GM21423 (cell line): Measurements from ENCODE around the gene POU2F1.

ENCODE experiments used
- ATAC-seq: cut with Tn5 transposase; IDR thresholded peaks from one replicate; pipeline ENCODE4 v1.9.1; 2021; ENCODE audit warnings: mild to moderate bottlenecking, moderate library complexity; ENCODE audit not compliant: unreplicated experiment

Gene POU2F1

DNA sequence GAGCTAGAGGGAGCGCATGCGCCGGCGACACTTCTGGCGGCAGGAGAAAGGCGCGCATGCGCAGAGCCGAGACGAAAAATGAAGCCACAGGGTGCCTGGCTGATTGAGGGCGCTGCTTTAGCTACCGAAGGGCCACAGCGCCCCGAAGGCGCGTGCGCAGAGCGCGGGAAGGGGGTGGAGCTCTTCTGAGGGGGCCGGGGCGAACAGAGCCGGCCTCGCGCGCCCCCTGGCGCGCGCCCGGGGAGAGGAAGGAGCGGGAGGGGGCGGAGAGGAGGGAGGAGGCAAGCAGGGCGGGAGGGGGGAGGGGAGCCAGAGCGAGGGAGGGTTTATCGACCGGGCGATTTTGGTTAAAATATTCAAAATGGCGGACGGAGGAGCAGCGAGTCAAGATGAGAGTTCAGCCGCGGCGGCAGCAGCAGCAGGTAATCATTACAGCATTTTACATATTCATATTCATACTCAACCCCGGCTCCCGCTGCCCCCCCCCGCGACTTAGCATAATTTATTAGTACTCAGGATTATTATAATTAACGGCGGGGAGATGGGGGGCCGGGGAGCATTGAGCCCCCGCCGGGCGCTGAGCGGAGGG lies at the start of gene POU2F1:
Gene POU2F1 (plus strand): TSS at position 350 of the 589 bp plus-strand sequence. CDS start 12 bp downstream, at position 362.
- ATAC-seq: peak; percentile 60

DNA sequence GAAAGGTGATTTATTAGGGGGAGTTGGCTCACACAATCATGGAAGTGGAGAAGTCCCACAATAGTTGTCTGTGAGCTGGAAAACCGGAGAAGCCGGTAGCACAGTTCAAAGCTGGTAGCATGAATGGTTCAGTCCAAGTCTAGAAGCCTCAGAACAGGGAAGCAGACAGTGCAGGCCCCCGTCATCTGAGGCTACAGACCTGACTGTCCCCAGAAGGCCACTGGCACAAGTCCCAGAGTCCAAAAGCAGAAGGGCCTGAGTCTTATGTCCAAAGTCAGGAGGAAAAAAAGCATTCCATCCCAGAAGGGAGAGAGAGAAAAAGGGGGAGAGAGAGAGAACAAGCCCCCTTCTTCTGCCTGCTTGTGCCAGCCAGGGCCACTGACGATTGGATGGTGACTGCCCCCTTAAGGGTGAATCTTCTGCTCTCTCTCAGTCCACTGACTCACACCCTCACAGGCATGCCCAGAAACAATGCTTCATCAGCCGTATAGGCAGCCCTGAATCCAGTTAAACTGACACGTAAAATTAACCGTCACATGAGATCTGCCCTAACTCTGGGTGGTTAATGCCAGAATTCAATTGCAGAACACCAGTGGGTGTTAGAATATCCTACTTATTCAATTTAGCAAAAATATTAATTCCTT lies 49.3 kb upstream of the POU2F1 start:
- no peak for ATAC-seq

DNA sequence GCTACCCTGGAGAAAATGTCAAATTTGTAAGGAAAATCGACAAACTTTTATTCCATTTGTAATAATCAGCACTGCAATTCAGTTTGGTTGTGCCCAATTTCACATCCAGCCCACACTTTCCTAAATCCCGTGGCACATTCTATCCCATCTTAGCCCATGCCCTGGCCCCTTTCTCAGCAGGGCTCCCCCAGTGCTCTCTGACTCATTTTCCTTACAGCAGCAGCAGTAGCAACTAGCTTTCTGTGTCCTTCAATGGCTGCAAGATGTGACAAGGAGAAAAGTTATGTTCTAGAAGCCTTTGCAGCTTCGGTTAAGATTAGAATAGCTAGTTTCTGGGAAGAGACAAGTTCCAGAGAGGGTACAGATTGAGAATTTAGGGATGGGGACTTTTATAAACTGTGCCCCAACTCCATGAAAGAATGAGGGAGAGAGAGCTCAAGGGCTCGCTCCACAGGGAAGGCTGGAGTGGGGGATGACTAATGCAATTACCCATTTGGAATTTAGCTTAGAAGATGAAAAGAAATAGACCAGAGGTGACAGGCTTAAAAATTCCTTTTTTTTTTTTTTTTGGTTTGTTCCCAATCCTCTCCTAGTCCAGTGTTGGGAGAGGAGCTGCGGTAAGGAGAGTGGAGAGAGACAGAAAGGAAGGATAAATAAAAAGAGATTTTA lies 47.0 kb upstream of the POU2F1 start:
- ATAC-seq: no peak

- ATAC-seq: no peak
Measured at GRCh38 chr1:167175901-167176300, 44.8 kb upstream of the POU2F1 start.

GRCh38 chr1:167178831-167179230 lies 41.9 kb upstream of the POU2F1 start:
- ATAC-seq: no peak

- no peak for ATAC-seq
Measured at GRCh38 chr1:167182571-167183320, 37.9 kb upstream of the POU2F1 start.

DNA sequence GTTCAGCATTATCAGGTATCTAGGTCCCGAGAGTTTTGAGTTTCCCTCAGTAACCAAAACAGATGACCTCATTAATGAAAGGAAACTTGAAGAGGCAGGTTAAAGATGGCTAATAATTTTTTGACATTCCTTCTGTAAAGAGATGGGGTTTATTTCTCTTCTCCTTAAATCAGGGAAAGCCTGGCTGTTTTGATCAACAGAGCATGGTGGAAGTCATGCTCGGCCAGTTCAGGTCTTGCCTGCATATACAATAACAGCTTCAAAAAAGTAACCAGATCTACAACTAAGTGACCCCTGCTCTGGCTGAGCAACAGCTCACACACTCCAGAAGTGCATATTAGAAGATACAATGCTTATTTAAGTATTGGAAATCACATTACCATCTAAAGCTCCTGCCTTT lies 36.6 kb upstream of the POU2F1 start:
- no peak for ATAC-seq

GRCh38 chr1:167185062-167185461 lies 35.6 kb upstream of the POU2F1 start:
- no peak for ATAC-seq

- ATAC-seq: no peak
Measured at GRCh38 chr1:167185974-167186657, 34.6 kb upstream of the POU2F1 start.

DNA sequence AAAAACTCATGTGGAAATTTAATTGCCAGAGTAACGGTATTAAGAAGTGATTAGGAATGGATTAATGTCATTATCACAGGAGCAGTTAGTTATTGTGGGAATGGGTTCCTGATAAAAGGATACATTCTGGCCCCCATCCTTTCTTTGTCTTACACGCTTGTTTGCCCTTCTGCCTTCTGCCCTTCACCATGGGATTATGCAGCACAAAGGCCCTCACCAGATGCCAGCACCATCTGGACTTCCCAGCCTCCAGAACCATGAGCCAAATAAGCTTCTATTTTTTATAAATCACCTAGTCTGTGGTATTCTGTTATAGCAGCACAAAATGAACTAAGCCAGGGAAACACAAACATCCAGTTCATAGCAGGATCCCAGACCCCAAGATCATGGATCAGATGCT lies 33.9 kb upstream of the POU2F1 start:
- no peak for ATAC-seq

DNA sequence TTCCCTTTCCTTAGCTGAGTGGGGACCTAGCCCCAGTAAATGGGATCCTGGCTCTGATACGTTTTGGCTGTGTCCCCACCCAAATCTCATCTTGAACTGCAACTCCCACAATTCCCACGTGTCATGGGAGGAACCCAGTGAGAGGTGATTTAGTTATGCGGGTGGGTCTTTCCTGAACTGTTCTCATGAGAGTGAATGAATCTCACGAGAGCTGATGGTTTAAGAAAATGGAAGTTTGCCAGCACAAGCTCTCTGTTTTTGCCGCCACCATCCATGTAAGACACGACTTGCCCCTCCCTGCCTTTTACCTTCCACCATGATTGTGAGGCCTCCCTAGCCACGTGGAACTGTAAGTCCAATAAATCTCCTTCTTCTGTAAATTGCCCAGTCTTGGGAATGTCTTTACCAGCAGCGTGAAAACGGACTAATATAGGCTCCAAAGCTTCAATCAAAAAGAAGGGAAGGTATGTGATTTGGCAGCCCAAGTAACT lies 29.9 kb upstream of the POU2F1 start:
- ATAC-seq: no peak

- no peak for ATAC-seq
Measured at GRCh38 chr1:167191958-167192357, 28.7 kb upstream of the POU2F1 start.

DNA sequence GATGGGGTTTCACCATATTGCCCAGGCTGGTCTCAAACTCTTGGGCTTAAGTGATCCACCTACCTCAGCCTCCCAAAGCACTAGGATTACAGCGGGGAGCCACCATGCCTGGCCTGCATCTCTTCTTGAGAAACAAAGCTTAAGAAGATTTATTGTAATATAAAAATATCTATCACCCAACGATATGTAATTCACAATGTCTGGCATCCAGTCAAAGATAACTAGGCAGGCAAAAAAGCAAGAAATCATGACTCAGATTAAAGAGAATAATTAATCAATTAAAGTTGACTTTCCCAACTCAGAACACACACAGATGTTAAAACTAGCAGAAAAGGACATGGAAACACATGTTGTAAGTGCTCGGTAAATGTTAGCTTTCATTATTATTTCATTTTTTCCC lies 26.5 kb upstream of the POU2F1 start:
- no peak for ATAC-seq

GRCh38 chr1:167196166-167196565 lies 24.5 kb upstream of the POU2F1 start:
- no peak for ATAC-seq

DNA sequence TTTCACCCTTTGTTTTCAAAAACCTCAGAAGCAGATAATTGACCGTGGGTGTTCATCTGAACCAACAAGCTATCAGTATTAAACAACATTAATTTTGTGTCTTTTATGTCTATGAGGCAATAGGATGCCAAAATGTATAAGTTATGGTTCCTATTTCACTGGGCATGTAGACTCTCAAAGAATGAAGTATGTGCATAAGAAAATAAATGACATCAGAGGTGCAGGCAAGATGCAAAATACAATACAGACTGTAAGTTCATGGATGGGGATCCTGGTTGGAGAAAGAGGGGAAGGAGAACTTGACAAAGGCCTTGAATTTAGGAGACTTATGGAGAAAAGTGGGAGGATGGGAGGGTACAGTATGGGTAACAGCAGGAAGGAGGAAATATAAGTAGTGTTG lies 23.4 kb upstream of the POU2F1 start:
- no peak for ATAC-seq

- ATAC-seq: no peak
Measured at GRCh38 chr1:167197692-167198091, 23.0 kb upstream of the POU2F1 start.

DNA sequence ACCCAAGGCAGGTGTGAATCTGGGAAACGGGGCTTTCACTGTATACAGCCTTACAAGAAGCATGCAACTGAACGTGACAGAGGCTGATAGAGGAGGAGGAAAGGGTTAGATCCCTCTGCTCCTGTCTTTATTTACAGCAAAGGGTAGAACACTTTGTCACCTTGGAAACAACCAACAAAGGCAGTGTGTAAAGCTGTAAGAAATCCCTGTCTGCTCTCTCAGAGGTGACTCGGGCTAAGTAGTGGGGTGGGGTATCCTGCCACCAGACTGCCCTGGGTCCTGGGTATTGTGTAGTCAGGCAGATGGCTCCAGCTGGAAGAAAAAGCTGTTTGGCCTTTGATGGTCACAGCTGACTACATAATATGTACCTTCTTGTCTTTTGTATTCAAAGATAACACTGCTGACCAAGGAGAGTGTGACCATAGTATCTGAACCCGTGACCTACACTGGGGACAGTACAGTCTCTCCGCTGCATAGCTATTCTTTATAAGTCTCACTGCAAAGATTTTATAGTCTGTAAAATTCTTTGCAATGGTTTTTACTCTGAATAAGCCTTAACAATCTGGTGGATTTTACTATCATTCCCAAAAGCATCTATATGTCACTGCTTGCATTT lies 22.1 kb upstream of the POU2F1 start:
- no peak for ATAC-seq

DNA sequence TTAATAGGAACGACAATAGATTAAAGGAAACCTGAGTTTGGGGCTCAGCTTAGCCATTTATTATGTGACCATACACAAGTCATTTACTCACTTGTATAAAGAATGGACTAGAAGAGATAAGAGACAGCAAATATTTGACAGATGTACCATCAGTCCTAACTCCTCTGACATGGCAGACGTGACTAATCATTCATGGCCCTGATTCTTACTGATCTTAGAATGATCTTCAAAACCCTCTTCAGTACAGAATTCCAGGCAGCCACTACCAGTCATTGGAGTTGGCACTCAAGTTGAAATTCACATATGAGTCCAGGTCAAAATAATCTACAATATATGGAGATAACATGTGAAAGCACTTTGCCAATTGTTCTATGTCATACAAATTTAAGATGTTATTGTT lies 21.0 kb upstream of the POU2F1 start:
- ATAC-seq: no peak

DNA sequence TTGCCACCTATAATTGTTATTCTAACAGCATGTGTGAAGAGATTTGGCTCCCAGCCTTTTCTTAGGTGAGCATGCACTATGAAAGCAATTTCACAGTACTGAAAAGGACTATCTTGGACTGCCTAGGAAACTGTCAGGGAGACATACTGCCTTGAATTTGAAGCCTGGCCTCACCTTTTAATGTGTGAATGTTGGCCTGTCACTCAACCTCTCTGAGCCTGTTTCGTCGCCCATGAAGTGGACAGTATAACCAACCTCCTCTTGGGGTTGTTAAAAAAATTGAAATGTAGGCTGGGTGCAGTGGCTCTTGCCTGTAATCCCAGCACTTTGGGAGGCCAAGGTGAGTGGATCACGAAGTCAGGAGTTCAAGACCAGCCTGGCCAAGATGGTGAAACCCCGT lies 20.4 kb upstream of the POU2F1 start:
- ATAC-seq: no peak

- ATAC-seq: no peak
Measured at GRCh38 chr1:167200749-167201148, 19.9 kb upstream of the POU2F1 start.

GRCh38 chr1:167202049-167202448 lies 18.6 kb upstream of the POU2F1 start:
- no peak for ATAC-seq
